ENCODE data around the gene EXD3.

DNA sequence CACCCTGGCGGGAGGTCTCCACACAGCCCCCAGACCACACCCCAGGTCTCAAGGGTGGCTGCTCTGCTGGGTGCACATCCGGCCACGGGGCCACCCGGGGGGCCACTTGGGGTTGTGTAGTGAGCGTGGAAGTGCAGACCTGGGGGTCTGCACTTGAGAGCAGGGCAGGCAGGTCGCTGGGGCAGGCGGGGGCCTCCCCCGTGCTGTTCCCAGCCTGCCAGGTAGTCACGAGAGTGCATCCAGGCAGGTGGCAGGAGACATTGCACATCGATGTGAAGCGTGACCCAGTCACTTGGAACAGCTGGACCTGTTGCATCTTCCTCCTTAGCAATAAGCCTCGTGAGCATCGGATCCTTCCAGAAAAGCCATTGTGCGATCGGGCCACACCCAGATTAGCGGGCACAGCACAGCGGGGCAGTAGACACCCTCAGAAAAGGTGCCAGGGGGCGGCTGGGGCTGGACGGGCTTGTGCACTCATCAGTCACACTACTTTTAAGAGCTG, 23.0 kb upstream of the EXD3 start:
- no peak for TF ChIP-seq TRIM24 (IDR thresholded peaks at IDR 0.05)
- no peak for TF ChIP-seq EZH2 (IDR thresholded peaks at IDR 0.05; ENCODE audit: borderline replicate concordance, low read depth, low read length)
- no peak for TF ChIP-seq MXI1 (IDR thresholded peaks at IDR 0.05; ENCODE audit: low read depth, low read length)
- no peak for TF ChIP-seq DDX20 (tag; IDR thresholded peaks at IDR 0.05; ENCODE audit: low read depth)
- no peak for TF ChIP-seq EP300 (IDR thresholded peaks at IDR 0.05; ENCODE audit: low read length)
- TF ChIP-seq, protein P1, sequence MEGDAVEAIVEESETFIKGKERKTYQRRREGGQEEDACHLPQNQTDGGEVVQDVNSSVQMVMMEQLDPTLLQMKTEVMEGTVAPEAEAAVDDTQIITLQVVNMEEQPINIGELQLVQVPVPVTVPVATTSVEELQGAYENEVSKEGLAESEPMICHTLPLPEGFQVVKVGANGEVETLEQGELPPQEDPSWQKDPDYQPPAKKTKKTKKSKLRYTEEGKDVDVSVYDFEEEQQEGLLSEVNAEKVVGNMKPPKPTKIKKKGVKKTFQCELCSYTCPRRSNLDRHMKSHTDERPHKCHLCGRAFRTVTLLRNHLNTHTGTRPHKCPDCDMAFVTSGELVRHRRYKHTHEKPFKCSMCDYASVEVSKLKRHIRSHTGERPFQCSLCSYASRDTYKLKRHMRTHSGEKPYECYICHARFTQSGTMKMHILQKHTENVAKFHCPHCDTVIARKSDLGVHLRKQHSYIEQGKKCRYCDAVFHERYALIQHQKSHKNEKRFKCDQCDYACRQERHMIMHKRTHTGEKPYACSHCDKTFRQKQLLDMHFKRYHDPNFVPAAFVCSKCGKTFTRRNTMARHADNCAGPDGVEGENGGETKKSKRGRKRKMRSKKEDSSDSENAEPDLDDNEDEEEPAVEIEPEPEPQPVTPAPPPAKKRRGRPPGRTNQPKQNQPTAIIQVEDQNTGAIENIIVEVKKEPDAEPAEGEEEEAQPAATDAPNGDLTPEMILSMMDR (IDR thresholded peaks at IDR 0.05 in 2 of 3, conservative IDR thresholded peaks at IDR 0.05 in 1 of 3; ENCODE audit: insufficient read depth in 2 of 3, low read depth in 1 of 3, low read length in 3 of 3) = no peak
